GM23338 (cell line): ENCODE data around the gene PSMA7. TPM values are rescaled to one million over a fixed set of nuclear protein-coding genes. Genes with fewer than 3 reads are reported as not detected.

Experiments
- ATAC-seq: fragments of 200-7000 bp; cut with Tn5 transposase; 3 replicates; pipeline ENCODE4 v1.9.1; 2020
- DNase-seq: peaks from one replicate; pipeline ENCODE4 v3.0.0-alpha.2; 2015; ENCODE audit warnings: low spot score
- H2AFZ ChIP-seq: fragments of 200-600 bp; sonication (generic); 2 replicates; pipeline ENCODE4 v1.8.0; 2016; ENCODE audit warnings: antibody characterized with exemption, mild to moderate bottlenecking, moderate library complexity
- H3F3A ChIP-seq: fragments of 200-600 bp; sonication (generic); replicated peaks from 2 replicates; pipeline ENCODE4 v1.8.0; 2017; ENCODE audit warnings: antibody characterized with exemption, mixed run types, low read depth
- H3K27ac ChIP-seq: fragments of 200-600 bp; sonication (generic); 2 replicates; pipeline ENCODE4 v1.6.1; 2016; ENCODE audit warnings: low read depth
- H3K27me3 ChIP-seq: fragments of 200-600 bp; sonication (generic); 2 replicates; pipeline ENCODE4 v1.8.0; 2016; ENCODE audit warnings: mild to moderate bottlenecking, mixed run types, moderate library complexity; ENCODE audit not compliant: insufficient read depth
- H3K36me3 ChIP-seq: fragments of 200-600 bp; sonication (generic); 2 replicates; pipeline ENCODE4 v1.8.0; 2016; ENCODE audit warnings: mild to moderate bottlenecking; ENCODE audit not compliant: insufficient read depth
- H3K4me1 ChIP-seq: fragments of 200-600 bp; sonication (generic); 2 replicates; pipeline ENCODE4 v1.8.0; 2016; ENCODE audit warnings: mild to moderate bottlenecking, moderate library complexity; ENCODE audit not compliant: insufficient read depth
- H3K4me2 ChIP-seq: fragments of 200-600 bp; sonication (generic); 2 replicates; pipeline ENCODE4 v1.7.1; 2017; ENCODE audit warnings: mixed run types
- H3K4me3 ChIP-seq: fragments of 200-600 bp; sonication (generic); 2 replicates; pipeline ENCODE4 v1.6.1; 2016; ENCODE audit warnings: mixed run types
- H3K79me2 ChIP-seq: fragments of 200-600 bp; sonication (generic); replicated peaks from 2 replicates; pipeline ENCODE4 v1.8.0; 2017; ENCODE audit warnings: mild to moderate bottlenecking; ENCODE audit not compliant: insufficient read depth
- H3K9me2 ChIP-seq: fragments of 200-600 bp; sonication (generic); 2 replicates; pipeline ENCODE4 v1.8.0; 2017; ENCODE audit not compliant: insufficient read depth
- H4K20me1 ChIP-seq: fragments of 200-600 bp; sonication (generic); replicated peaks from 2 replicates; pipeline ENCODE4 v1.8.0; 2017; ENCODE audit warnings: mild to moderate bottlenecking; ENCODE audit not compliant: insufficient read depth
- H3K27ac Mint-ChIP-seq: 2 replicates; pipeline ENCODE4 v1.8.0; 2020; ENCODE audit warnings: inconsistent platforms, mild to moderate bottlenecking, moderate library complexity, mixed read lengths
- H3K27me3 Mint-ChIP-seq: 3 replicates; pipeline ENCODE4 v1.8.0; 2022; ENCODE audit warnings: low read depth, mild to moderate bottlenecking, moderate library complexity, mixed read lengths, inconsistent platforms; ENCODE audit not compliant: insufficient read depth, poor library complexity
- H3K36me3 Mint-ChIP-seq: 3 replicates; pipeline ENCODE4 v1.8.0; 2021; ENCODE audit warnings: low read depth, mild to moderate bottlenecking, inconsistent platforms, moderate library complexity, mixed read lengths
- H3K4me1 Mint-ChIP-seq: 3 replicates; pipeline ENCODE4 v1.8.0; 2020; ENCODE audit warnings: mild to moderate bottlenecking, inconsistent platforms, mixed read lengths
- H3K4me3 Mint-ChIP-seq: 3 replicates; pipeline ENCODE4 v1.8.0; 2021; ENCODE audit warnings: moderate library complexity, mild to moderate bottlenecking, inconsistent platforms, mixed read lengths
- H3K9me3 Mint-ChIP-seq: 3 replicates; pipeline ENCODE4 v1.8.0; 2020; ENCODE audit warnings: moderate library complexity, mild to moderate bottlenecking, inconsistent platforms, mixed read lengths
- CREB1 ChIP-seq: fragments of 250-450 bp; sonication (Bioruptor Pico); IDR thresholded peaks from 2 replicates; pipeline ENCODE4 v1.5.0; 2020; ENCODE audit warnings: low read depth, mild to moderate bottlenecking, moderate library complexity
- EZH2 ChIP-seq: fragments of 200-600 bp; sonication (generic); IDR thresholded peaks from one replicate; pipeline ENCODE4 v1.8.0; 2017; ENCODE audit warnings: antibody characterized with exemption, mild to moderate bottlenecking, low read depth; ENCODE audit not compliant: unreplicated experiment
- EZH2phosphoT487 ChIP-seq: fragments of 200-600 bp; sonication (generic); IDR thresholded peaks from one replicate; pipeline ENCODE4 v1.8.1; 2018; ENCODE audit warnings: antibody characterized with exemption; ENCODE audit not compliant: unreplicated experiment
- JUNB ChIP-seq: IDR thresholded peaks from one replicate; pipeline ENCODE4 v1.6.1; 2016; ENCODE audit warnings: antibody characterized with exemption; ENCODE audit not compliant: unreplicated experiment
- NANOG ChIP-seq: IDR thresholded peaks from 2 replicates; pipeline ENCODE4 v1.6.1; 2016; ENCODE audit warnings: antibody characterized with exemption, borderline replicate concordance
- POLR2AphosphoS5 ChIP-seq: IDR thresholded peaks from 2 replicates; pipeline ENCODE4 v1.6.1; 2016; ENCODE audit warnings: antibody characterized with exemption, low read depth
- STAT1 ChIP-seq: IDR thresholded peaks from one replicate; pipeline ENCODE4 v1.6.1; 2016; ENCODE audit warnings: antibody characterized with exemption; ENCODE audit not compliant: unreplicated experiment
- ZNF114 ChIP-seq: fragments of 250-450 bp; sonication (Bioruptor Pico); IDR thresholded peaks from 2 replicates; pipeline ENCODE4 v1.5.0; 2020; ENCODE audit warnings: mild to moderate bottlenecking, moderate library complexity
- ZNF331 ChIP-seq: fragments of 250-450 bp; sonication (Bioruptor Pico); IDR thresholded peaks from 2 replicates; pipeline ENCODE4 v1.5.0; 2020; ENCODE audit warnings: low read depth, mild to moderate bottlenecking, moderate library complexity
- polyA plus RNA-seq: library from polyadenylated mRNA; unstranded; fragments of >200 nt; fragmentation: Nextera tagmentation; extraction: Ambion mirVana; gene quantifications from 2 replicates; pipeline ENCODE4 v1.2.1, GENCODE V29; 2016
- total RNA-seq: library from RNA; depleted of rRNA; stranded (reverse); fragments of >200 nt; shearing (Covaris generic); gene quantifications from 2 replicates; pipeline ENCODE4 v1.2.3, GENCODE V29; 2014
- TF ChIP-seq, protein P1 (sequence below), 2 experiments: fragments of 200-600 bp in 1 of 2; sonication (generic) in 1 of 2; conservative IDR thresholded peaks; 2 replicates each; pipeline versions ENCODE4 v1.5.1 to v1.6.1; 2016 to 2017; ENCODE audit warnings: antibody characterized with exemption in 2 of 2, low read depth in 2 of 2, mild to moderate bottlenecking in 2 of 2, moderate library complexity in 1 of 2
- TF ChIP-seq, protein P2 (sequence below): fragments of 250-450 bp; sonication (Bioruptor Pico); IDR thresholded peaks from 2 replicates; pipeline ENCODE4 v1.5.0; 2020; ENCODE audit warnings: mild to moderate bottlenecking, moderate library complexity
- TF ChIP-seq, protein P3 (sequence below): IDR thresholded peaks from 2 replicates; pipeline ENCODE4 v1.6.1; 2016; ENCODE audit warnings: antibody characterized with exemption
- TF ChIP-seq, protein P4 (sequence below): IDR thresholded peaks from one replicate; pipeline ENCODE4 v1.6.1; 2018; ENCODE audit warnings: antibody characterized with exemption; ENCODE audit not compliant: unreplicated experiment

The PSMA7 gene
- total and polyA plus RNA-seq, 2 experiments from 2014 or later = 357 to 628 TPM

DNA sequence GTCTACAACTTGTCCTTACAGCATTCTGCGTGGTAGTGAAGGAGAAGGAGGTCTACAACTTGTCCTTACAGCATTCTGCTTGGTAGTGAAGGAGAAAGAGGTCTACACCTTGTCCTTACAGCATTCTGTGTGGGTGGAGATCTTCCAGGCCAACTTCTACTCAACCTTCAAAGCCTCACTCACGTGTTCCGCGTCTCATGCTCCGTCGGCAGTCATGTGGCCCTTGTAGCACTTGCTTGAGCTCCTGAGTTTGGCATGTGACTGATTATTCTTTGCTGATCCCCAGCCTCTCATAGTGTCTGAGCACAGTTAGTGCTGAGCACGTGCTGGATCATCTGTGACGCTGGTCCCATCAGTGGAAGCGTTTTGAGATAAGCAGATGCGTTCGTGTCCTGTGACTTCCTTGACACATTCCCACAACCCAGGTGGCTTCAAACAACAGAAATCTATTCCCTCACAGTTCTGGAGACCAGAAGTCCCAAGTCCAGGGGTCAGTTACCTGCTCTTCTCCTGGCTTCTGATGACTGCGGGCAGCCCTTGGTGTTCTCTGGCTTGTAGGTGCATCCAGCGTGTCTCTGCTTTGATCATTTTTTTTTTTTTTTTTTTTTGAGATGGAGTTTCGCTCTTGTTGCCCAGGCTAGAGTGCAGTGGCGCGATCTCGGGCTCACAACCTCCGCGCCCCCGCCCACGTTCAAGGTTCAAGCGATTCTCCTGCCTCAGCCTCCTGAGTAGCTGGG lies 3.0 kb upstream of the PSMA7 start:
- Histone ChIP-seq H2AFZ (no peak overlapping the region), H3K27me3 (no peaks in the 10 kb centered on the region), H4K20me1 (peaks cover 37% of the 10 kb centered on the region), H3K4me3 (no peak overlapping the region), H3K9me2 (no peaks in the 10 kb centered on the region), H3K79me2 (peaks cover 84% of the 10 kb centered on the region), H3F3A (peaks cover 6% of the 10 kb centered on the region; the same call in 1 of the 2 replicates), H3K27ac (no peak overlapping the region), H3K4me1 (peaks cover 13% of the 10 kb centered on the region), H3K4me2 (no peak overlapping the region), H3K36me3 (no peaks in the 10 kb centered on the region)
- Mint-ChIP-seq H3K4me1 (peaks cover 47% of the 10 kb centered on the region), H3K9me3 (no peaks in the 10 kb centered on the region; the same call in 2 of the 3 replicates), H3K4me3 (peak overlapping the region; percentile 84; the same call in 2 of the 3 replicates), H3K27me3 (peaks cover 27% of the 10 kb centered on the region), H3K27ac (no peak overlapping the region), H3K36me3 (peaks cover 36% of the 10 kb centered on the region)
- DNase-seq = no peak
- no peak for TF ChIP-seq JUNB
- no peak for TF ChIP-seq STAT1
- TF ChIP-seq, protein P1, sequence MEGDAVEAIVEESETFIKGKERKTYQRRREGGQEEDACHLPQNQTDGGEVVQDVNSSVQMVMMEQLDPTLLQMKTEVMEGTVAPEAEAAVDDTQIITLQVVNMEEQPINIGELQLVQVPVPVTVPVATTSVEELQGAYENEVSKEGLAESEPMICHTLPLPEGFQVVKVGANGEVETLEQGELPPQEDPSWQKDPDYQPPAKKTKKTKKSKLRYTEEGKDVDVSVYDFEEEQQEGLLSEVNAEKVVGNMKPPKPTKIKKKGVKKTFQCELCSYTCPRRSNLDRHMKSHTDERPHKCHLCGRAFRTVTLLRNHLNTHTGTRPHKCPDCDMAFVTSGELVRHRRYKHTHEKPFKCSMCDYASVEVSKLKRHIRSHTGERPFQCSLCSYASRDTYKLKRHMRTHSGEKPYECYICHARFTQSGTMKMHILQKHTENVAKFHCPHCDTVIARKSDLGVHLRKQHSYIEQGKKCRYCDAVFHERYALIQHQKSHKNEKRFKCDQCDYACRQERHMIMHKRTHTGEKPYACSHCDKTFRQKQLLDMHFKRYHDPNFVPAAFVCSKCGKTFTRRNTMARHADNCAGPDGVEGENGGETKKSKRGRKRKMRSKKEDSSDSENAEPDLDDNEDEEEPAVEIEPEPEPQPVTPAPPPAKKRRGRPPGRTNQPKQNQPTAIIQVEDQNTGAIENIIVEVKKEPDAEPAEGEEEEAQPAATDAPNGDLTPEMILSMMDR (conservative IDR thresholded peaks at IDR 0.05; ENCODE audit: low read depth in 2 of 2) = no peak
- TF ChIP-seq, protein P2, sequence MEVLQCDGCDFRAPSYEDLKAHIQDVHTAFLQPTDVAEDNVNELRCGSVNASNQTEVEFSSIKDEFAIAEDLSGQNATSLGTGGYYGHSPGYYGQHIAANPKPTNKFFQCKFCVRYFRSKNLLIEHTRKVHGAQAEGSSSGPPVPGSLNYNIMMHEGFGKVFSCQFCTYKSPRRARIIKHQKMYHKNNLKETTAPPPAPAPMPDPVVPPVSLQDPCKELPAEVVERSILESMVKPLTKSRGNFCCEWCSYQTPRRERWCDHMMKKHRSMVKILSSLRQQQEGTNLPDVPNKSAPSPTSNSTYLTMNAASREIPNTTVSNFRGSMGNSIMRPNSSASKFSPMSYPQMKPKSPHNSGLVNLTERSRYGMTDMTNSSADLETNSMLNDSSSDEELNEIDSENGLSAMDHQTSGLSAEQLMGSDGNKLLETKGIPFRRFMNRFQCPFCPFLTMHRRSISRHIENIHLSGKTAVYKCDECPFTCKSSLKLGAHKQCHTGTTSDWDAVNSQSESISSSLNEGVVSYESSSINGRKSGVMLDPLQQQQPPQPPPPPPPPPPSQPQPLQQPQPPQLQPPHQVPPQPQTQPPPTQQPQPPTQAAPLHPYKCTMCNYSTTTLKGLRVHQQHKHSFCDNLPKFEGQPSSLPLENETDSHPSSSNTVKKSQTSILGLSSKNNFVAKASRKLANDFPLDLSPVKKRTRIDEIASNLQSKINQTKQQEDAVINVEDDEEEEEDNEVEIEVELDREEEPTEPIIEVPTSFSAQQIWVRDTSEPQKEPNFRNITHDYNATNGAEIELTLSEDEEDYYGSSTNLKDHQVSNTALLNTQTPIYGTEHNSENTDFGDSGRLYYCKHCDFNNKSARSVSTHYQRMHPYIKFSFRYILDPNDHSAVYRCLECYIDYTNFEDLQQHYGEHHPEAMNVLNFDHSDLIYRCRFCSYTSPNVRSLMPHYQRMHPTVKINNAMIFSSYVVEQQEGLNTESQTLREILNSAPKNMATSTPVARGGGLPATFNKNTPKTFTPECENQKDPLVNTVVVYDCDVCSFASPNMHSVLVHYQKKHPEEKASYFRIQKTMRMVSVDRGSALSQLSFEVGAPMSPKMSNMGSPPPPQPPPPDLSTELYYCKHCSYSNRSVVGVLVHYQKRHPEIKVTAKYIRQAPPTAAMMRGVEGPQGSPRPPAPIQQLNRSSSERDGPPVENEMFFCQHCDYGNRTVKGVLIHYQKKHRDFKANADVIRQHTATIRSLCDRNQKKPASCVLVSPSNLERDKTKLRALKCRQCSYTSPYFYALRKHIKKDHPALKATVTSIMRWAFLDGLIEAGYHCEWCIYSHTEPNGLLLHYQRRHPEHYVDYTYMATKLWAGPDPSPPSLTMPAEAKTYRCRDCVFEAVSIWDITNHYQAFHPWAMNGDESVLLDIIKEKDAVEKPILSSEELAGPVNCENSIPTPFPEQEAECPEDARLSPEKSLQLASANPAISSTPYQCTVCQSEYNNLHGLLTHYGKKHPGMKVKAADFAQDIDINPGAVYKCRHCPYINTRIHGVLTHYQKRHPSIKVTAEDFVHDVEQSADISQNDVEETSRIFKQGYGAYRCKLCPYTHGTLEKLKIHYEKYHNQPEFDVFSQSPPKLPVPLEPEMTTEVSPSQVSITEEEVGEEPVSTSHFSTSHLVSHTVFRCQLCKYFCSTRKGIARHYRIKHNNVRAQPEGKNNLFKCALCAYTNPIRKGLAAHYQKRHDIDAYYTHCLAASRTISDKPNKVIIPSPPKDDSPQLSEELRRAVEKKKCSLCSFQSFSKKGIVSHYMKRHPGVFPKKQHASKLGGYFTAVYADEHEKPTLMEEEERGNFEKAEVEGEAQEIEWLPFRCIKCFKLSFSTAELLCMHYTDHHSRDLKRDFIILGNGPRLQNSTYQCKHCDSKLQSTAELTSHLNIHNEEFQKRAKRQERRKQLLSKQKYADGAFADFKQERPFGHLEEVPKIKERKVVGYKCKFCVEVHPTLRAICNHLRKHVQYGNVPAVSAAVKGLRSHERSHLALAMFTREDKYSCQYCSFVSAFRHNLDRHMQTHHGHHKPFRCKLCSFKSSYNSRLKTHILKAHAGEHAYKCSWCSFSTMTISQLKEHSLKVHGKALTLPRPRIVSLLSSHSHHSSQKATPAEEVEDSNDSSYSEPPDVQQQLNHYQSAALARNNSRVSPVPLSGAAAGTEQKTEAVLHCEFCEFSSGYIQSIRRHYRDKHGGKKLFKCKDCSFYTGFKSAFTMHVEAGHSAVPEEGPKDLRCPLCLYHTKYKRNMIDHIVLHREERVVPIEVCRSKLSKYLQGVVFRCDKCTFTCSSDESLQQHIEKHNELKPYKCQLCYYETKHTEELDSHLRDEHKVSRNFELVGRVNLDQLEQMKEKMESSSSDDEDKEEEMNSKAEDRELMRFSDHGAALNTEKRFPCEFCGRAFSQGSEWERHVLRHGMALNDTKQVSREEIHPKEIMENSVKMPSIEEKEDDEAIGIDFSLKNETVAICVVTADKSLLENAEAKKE (CRISPR knock-in tag) = no peak
- TF ChIP-seq EZH2phosphoT487 = no peak
- TF ChIP-seq EZH2 = no peak
- TF ChIP-seq, protein P3, sequence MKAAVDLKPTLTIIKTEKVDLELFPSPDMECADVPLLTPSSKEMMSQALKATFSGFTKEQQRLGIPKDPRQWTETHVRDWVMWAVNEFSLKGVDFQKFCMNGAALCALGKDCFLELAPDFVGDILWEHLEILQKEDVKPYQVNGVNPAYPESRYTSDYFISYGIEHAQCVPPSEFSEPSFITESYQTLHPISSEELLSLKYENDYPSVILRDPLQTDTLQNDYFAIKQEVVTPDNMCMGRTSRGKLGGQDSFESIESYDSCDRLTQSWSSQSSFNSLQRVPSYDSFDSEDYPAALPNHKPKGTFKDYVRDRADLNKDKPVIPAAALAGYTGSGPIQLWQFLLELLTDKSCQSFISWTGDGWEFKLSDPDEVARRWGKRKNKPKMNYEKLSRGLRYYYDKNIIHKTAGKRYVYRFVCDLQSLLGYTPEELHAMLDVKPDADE = no peak
- TF ChIP-seq NANOG = no peak
- TF ChIP-seq ZNF114 = no peak
- TF ChIP-seq CREB1 (CRISPR knock-in tag) = no peak
- TF ChIP-seq ZNF331 (CRISPR knock-in tag) = no peak
- TF ChIP-seq POLR2AphosphoS5 = no peak
- TF ChIP-seq, protein P4, sequence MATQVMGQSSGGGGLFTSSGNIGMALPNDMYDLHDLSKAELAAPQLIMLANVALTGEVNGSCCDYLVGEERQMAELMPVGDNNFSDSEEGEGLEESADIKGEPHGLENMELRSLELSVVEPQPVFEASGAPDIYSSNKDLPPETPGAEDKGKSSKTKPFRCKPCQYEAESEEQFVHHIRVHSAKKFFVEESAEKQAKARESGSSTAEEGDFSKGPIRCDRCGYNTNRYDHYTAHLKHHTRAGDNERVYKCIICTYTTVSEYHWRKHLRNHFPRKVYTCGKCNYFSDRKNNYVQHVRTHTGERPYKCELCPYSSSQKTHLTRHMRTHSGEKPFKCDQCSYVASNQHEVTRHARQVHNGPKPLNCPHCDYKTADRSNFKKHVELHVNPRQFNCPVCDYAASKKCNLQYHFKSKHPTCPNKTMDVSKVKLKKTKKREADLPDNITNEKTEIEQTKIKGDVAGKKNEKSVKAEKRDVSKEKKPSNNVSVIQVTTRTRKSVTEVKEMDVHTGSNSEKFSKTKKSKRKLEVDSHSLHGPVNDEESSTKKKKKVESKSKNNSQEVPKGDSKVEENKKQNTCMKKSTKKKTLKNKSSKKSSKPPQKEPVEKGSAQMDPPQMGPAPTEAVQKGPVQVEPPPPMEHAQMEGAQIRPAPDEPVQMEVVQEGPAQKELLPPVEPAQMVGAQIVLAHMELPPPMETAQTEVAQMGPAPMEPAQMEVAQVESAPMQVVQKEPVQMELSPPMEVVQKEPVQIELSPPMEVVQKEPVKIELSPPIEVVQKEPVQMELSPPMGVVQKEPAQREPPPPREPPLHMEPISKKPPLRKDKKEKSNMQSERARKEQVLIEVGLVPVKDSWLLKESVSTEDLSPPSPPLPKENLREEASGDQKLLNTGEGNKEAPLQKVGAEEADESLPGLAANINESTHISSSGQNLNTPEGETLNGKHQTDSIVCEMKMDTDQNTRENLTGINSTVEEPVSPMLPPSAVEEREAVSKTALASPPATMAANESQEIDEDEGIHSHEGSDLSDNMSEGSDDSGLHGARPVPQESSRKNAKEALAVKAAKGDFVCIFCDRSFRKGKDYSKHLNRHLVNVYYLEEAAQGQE = no peak
- ATAC-seq = no peak
